ENCODE data around the gene ARHGAP22.
"Not testable (repeated sequence)": the region's sequence is repeated elsewhere in the genome, so short reads cannot be mapped to it uniquely, and the experiment has no call there.

DNA sequence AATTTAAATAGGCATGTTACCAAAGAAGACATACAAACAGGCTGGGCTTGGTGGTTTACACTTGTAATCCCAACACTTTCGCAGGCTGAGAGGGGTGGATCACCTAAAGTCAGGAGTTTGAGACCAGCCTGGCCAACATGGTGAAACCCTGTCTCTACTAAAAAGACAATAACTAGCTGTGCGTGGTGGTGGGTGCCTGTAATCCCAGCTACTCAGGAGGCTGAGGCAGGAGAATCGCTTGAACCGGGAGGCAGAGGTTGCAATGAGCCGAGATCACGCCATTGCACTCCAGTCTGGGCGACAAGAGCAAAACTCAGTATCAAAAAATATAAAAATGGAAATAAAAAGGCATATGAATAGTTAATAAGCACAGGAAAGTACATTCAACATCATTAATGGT, 42.2 kb upstream of the ARHGAP22 start:
- not testable (repeated sequence) for TF ChIP-seq CTCF (IDR thresholded peaks at IDR 0.05; ENCODE audit: low read length); EZH2 (optimal IDR thresholded peaks at IDR 0.05; ENCODE audit: low read depth, low read length)

Measured in MM.1S (cell line).